ENCODE data around the gene APOB. TPM values are rescaled to one million over a fixed set of nuclear protein-coding genes. Genes with fewer than 3 reads are reported as not detected.

APOB gene, protein sequence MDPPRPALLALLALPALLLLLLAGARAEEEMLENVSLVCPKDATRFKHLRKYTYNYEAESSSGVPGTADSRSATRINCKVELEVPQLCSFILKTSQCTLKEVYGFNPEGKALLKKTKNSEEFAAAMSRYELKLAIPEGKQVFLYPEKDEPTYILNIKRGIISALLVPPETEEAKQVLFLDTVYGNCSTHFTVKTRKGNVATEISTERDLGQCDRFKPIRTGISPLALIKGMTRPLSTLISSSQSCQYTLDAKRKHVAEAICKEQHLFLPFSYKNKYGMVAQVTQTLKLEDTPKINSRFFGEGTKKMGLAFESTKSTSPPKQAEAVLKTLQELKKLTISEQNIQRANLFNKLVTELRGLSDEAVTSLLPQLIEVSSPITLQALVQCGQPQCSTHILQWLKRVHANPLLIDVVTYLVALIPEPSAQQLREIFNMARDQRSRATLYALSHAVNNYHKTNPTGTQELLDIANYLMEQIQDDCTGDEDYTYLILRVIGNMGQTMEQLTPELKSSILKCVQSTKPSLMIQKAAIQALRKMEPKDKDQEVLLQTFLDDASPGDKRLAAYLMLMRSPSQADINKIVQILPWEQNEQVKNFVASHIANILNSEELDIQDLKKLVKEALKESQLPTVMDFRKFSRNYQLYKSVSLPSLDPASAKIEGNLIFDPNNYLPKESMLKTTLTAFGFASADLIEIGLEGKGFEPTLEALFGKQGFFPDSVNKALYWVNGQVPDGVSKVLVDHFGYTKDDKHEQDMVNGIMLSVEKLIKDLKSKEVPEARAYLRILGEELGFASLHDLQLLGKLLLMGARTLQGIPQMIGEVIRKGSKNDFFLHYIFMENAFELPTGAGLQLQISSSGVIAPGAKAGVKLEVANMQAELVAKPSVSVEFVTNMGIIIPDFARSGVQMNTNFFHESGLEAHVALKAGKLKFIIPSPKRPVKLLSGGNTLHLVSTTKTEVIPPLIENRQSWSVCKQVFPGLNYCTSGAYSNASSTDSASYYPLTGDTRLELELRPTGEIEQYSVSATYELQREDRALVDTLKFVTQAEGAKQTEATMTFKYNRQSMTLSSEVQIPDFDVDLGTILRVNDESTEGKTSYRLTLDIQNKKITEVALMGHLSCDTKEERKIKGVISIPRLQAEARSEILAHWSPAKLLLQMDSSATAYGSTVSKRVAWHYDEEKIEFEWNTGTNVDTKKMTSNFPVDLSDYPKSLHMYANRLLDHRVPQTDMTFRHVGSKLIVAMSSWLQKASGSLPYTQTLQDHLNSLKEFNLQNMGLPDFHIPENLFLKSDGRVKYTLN (N-terminal part only)
- total RNA-seq, result not detected

DNA sequence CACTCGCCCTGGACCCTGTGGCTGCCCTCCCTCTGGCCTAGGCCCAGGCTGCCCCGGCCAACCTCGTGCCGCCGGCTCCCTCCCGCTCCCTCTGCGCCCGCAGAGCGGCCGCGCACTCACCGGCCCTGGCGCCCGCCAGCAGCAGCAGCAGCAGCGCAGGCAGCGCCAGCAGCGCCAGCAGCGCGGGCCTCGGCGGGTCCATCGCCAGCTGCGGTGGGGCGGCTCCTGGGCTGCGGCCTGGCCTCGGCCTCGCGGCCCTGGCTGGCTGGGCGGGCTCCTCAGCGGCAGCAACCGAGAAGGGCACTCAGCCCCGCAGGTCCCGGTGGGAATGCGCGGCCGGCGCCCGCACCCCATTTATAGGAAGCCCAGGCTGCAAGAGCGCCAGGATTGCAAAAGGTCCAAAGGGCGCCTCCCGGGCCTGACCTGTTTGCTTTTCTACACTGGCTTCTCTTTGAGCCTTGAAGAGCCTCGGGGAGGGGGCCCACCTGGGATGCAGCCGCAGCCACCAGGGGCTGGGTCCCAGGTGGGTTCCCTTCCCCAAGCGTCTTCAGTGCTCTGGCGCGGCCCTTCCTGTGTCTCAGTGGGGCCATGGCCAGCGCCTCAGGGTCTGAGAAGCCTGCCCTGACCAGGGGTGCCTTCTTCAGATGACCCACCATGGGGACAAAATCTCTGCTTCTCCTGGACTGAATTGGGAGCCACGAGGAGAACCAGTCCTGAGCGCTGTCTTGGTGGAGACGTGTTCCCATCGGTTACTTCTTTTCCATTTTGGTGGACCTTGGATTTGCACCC is at the start of gene APOB:
Gene APOB, minus strand, starts transcription at position 330 of the 789 bp plus-strand sequence. Its CDS starts 128 bp downstream, at position 202.
- H3K27ac Mint-ChIP-seq, result no peak within 1 kb of the TSS
- ATAC-seq (ENCODE audit: low read depth) (no peak), DNase-seq (no peak)
- POLR2A ChIA-PET, result no interaction called here
- peaks cover 3% of the 10 kb centered on the region for H3K4me1 Mint-ChIP-seq
- H3K9me3 Mint-ChIP-seq, result no peaks in the 10 kb centered on the region
- H3K4me3 Mint-ChIP-seq, result no peak within 1 kb of the TSS
- peaks cover 27% of the 10 kb centered on the region for H3K27me3 Mint-ChIP-seq
- H3K36me3 Mint-ChIP-seq, result no peaks in the 10 kb centered on the region

DNA sequence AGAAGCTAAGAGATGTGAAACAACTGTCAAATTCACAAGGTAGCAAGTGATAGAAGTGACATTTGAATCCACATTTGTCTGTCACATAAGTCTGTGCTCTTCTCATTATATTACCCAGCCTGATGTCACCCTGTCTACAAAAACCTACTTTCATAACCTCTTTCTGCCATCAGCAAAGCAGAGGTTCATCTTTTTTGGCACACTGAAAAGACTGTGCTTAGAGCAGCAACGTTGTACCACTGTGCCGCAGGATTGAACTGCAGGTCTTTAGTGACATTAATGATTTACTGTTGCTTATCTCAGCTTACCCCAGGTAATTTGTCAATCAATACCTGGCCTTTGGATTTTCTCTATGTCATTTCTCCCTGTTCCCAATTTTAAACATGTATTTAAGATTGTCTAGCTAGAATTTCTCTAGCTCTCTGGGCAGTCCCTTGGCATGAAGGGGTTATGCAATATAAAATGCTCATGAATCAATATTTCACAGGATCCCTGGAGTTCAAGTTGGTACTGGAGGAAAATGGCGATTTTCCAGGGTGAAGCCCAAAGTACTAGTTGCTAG is 48.5 kb upstream of the APOB start:
- Mint-ChIP-seq H3K4me3 (no peak overlapping the region), H3K36me3 (no peaks in the 10 kb centered on the region), H3K27ac (no peak overlapping the region), H3K27me3 (no peaks in the 10 kb centered on the region), H3K9me3 (no peaks in the 10 kb centered on the region), H3K4me1 (no peaks in the 10 kb centered on the region)
- POLR2A ChIA-PET, result no interaction called here
- DNase-seq (no peak), ATAC-seq (ENCODE audit: low read depth) (no peak)

DNA sequence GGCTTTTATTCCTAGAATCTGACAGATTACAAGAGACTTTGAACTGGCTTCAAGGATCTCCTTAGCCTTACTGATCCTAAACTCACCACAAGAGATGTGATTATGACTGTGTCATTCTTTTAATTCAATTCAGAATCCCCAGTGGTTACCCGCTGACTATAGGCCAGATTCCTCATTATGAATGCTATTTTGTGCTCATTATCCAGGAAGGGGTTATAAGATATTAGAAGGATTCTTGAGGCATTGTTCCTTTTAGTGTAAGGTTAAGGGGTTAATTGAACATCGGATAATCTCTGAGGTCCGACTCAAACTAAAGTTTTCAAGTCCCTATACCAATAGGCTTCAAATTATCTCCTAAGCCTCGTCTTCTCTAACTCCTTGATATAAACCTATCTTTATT is 40.5 kb upstream of the APOB start:
- no peak for ATAC-seq (ENCODE audit: low read depth)
- Mint-ChIP-seq H3K9me3 (no peaks in the 10 kb centered on the region), H3K36me3 (no peaks in the 10 kb centered on the region), H3K4me3 (no peak overlapping the region), H3K27me3 (no peaks in the 10 kb centered on the region), H3K27ac (no peak overlapping the region), H3K4me1 (no peaks in the 10 kb centered on the region)
- no peak for DNase-seq
- POLR2A ChIA-PET, result no interaction called here

DNA sequence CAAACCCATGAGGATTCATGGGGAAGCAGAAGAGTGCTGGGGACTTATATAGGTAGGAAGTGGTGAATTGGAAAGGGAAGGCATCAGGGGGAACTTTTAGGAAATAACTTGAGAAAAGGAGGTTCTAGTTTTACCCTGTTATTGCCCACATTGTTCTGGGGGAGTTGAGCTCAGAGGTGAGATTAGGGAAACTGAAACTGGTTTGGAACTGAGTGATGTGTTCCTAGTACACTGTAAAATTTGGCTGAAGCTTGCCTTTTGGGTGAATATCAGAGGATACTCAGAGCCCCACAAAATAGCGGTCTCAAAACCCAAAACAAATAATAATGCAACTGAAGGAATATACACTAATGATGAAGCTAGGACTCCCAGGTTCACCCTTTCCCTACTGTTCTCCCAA is 39.6 kb upstream of the APOB start:
- H3K9me3 Mint-ChIP-seq, result peaks cover 2% of the 10 kb centered on the region
- no peak overlapping the region for H3K27ac Mint-ChIP-seq
- H3K4me1 Mint-ChIP-seq, result no peaks in the 10 kb centered on the region
- no peak overlapping the region for H3K4me3 Mint-ChIP-seq
- DNase-seq, result no peak
- no peaks in the 10 kb centered on the region for H3K36me3 Mint-ChIP-seq
- no peaks in the 10 kb centered on the region for H3K27me3 Mint-ChIP-seq
- no peak for ATAC-seq (ENCODE audit: low read depth)
- POLR2A ChIA-PET, result no interaction called here

DNA sequence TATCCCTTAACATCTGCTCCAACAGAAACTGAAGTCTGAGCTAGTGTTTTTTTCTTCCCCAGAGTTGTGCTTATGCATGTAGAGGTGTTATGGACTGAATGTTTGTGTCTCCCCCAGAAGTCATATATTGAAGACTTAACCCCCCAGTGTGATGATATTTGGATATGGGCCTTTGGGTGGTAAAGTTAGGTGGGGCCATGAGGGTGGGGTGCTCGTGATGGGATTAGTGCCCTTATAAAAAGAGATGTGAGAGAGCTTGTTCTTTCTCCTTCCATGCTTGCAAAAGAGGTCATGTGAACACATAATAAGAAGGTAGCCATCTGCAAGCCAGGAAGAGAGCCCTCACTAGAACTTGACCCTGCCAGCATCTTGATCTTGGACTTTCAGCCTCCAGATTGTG is 34.4 kb upstream of the APOB start:
- POLR2A ChIA-PET, result no interaction called here
- Mint-ChIP-seq H3K4me1 (no peaks in the 10 kb centered on the region), H3K4me3 (no peak overlapping the region), H3K36me3 (no peaks in the 10 kb centered on the region), H3K27ac (no peak overlapping the region), H3K27me3 (no peaks in the 10 kb centered on the region), H3K9me3 (peaks cover 4% of the 10 kb centered on the region)
- no peak for DNase-seq
- ATAC-seq (ENCODE audit: low read depth), result no peak

DNA sequence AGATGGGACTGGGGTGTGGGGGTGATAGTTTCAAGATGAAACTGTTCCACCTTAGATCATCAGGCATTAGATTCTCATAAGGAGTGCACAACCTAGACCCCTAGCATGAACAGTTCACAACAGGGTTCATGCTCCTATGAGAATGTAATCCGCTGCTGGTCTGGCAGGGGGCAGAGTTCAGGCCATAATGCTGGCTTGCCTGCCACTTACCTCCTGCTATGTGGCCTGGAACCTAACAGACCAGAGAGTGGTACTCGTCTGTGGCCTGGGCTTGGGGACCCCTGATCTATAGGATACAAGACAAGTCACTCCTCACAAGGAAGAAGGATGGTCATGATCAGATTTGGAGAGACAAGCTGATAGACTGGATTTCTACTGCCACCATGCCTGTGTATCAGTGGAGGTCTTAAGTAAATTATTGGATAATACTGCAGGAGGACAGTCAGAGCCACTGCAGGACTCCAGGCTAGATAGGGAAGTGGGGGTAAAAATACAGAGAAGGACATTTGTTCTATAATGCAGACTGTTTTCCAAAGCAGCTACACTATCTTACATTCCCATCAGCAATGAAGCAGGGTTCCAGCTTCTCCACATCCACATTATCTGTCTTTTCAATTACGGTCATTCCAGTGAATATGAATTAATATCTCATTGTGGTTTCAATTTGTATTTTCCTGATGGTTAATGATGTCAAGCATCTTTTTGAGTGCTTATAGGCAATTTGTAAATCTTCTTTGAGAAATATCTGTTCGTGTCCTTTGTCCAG is 28.8 kb upstream of the APOB start:
- no peak for ATAC-seq (ENCODE audit: low read depth)

DNA sequence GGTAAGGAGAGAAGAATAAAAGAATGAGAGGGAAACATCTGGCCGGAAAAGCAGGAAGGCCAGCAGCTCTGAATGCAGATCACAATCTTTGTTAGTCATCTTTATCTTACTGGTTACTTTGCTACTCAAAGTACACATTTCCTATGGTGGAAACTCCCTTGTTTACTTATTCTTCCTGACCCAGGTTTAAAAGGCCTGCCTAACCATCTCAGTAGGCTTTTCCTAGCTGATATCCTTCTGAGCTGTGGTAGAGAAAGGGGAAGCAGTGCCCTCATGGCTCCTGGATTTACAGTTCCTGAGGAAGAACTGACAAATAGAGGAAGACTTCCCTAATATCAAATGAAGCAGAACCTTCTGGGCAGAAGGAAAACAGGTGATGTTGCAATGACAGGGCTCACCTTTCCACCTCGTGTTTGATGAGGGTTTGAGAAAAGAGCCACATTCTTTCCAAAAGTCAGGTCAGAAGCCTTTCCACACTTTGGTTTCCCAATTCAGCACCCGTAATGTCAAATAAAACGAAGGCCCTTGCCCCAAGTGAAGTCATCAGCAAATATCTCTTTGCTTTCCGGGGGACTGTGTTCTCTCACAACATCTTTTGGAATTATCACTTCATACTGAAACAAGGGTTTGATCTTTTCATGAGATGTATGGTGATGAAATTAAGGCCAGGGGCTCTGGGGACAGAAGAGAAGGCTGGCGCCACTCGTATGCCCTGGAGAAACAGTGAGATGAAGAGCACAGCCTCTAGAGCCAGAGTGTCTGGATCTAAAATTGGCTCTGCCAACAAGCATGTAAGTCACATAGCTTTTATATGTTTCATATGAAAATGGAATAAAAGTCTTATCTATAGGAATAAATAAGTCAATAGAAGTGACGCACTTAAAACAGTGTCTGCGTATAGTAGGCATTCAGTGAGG is 26.7 kb upstream of the APOB start:
- Mint-ChIP-seq H3K27ac (no peak overlapping the region), H3K9me3 (no peaks in the 10 kb centered on the region), H3K27me3 (peaks cover 3% of the 10 kb centered on the region), H3K36me3 (no peaks in the 10 kb centered on the region), H3K4me1 (no peaks in the 10 kb centered on the region), H3K4me3 (no peak overlapping the region)
- POLR2A ChIA-PET, result no interaction called here
- DNase-seq (no peak), ATAC-seq (ENCODE audit: low read depth) (no peak)

More for the DNA sequence above, 28.8 kb upstream of the APOB start:
- POLR2A ChIA-PET, result no interaction called here
- H3K36me3 Mint-ChIP-seq, result no peaks in the 10 kb centered on the region
- H3K4me3 Mint-ChIP-seq, result no peak overlapping the region
- H3K4me1 Mint-ChIP-seq, result no peaks in the 10 kb centered on the region
- no peak for DNase-seq
- no peaks in the 10 kb centered on the region for H3K27me3 Mint-ChIP-seq
- no peaks in the 10 kb centered on the region for H3K9me3 Mint-ChIP-seq
- H3K27ac Mint-ChIP-seq, result no peak overlapping the region

DNA sequence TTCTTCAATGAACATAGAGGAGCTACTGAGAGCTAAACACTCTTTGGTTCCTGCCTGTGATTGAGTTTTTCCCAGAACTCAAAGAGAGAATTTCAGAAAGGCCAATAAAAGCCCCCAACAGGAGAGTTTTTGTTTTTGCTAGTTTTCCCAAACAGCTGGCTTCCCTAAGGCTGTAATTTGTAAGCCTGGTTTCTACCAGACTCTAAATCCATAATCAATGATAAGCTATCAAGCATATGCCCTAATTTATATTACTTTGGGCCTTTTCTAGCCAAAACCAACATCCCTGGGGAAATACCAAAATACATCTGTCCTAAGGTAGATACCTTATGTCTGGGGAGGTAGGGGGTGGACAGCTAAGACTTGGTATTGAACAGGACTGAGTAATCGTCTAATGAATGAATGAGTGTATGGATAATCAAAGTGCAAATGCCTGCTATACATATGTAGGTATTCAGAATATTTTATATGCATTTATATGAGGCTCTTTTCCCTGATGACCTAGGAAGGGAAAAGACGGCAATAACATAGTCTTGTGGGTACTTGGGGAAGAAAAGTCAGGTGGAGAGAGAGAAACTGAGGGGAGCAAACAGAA is 26.0 kb upstream of the APOB start:
- ATAC-seq (ENCODE audit: low read depth) (no peak), DNase-seq (no peak)
- POLR2A ChIA-PET, result no interaction called here
- H3K27me3 Mint-ChIP-seq, result peaks cover 6% of the 10 kb centered on the region
- H3K36me3 Mint-ChIP-seq, result no peaks in the 10 kb centered on the region
- no peaks in the 10 kb centered on the region for H3K9me3 Mint-ChIP-seq
- H3K4me3 Mint-ChIP-seq, result no peak overlapping the region
- H3K27ac Mint-ChIP-seq, result no peak overlapping the region
- H3K4me1 Mint-ChIP-seq, result no peaks in the 10 kb centered on the region

DNA sequence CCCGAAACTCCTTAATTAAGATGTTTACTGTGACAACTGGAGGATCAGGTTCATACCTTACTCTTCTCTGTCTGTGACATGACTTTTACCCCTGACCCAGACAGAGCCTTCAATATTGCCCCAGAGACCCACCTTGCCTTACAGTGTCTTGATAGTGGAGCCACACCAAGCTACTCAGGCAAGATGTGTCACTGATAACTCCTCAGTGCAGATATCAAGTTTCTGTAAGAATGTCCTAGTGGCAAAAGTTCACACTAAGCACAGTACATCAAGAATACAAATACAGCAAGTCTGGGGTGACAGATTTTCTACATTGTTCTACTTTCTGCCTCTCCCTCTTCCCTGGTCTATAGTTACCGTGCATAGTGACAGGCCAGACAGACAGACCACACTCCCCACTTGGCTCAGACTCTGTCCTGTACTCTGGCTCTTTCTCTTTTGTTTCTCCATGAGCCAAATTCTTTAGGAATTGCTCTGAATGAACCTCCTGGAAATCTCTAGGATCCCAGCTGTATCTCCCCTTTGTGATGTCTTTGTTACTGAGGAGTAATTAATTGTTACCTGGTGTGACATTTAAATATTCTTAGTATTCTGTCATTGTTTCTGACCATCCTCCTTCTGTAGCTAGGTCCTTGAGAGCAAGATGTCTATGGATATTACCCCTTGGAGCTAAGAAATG is 24.1 kb upstream of the APOB start:
- no peaks in the 10 kb centered on the region for H3K4me1 Mint-ChIP-seq
- POLR2A ChIA-PET, result no interaction called here
- no peak overlapping the region for H3K27ac Mint-ChIP-seq
- no peak overlapping the region for H3K4me3 Mint-ChIP-seq
- H3K27me3 Mint-ChIP-seq, result peaks cover 6% of the 10 kb centered on the region
- no peaks in the 10 kb centered on the region for H3K36me3 Mint-ChIP-seq
- no peaks in the 10 kb centered on the region for H3K9me3 Mint-ChIP-seq
- DNase-seq (no peak), ATAC-seq (ENCODE audit: low read depth) (no peak)

DNA sequence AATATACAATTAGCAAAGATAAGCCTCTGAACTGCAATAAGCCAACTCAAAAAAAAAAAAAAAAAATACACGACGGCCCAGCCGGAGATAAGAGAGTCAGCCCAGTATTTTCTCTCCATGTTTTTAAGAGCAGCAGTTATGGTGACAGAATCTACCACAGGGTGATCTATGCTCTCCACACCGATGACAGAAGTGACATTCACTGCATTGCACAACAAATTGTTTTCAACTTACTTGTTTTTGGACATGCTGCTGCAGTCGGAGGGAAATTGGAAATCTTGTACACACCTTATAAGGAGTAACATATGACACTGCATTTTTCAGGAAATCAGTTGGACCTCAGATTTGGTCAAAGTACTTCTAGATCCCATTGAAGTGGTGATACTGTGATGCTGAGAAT is 23.3 kb upstream of the APOB start:
- peaks cover 6% of the 10 kb centered on the region for H3K27me3 Mint-ChIP-seq
- POLR2A ChIA-PET, result no interaction called here
- H3K27ac Mint-ChIP-seq, result no peak overlapping the region
- H3K4me1 Mint-ChIP-seq, result no peaks in the 10 kb centered on the region
- ATAC-seq (ENCODE audit: low read depth) (no peak), DNase-seq (no peak)
- no peaks in the 10 kb centered on the region for H3K36me3 Mint-ChIP-seq
- H3K4me3 Mint-ChIP-seq, result no peak overlapping the region
- H3K9me3 Mint-ChIP-seq, result no peaks in the 10 kb centered on the region

All from activated naive CD8-positive, alpha-beta T cell treated with anti-CD3 and anti-CD28 coated beads, Interleukin-2, amount 10 ng/mL, durations not matched to agents 7 days and 5 days (primary cell).